ENCODE results near the gene MAP4K4. TPM values are rescaled to one million over a fixed set of nuclear protein-coding genes. Genes with fewer than 3 reads are reported as not detected.

Gene MAP4K4
- polyA plus RNA-seq, 1 donor (not counting 4 experiments of a cell fraction or from before 2014, with no cell fraction given), result 84.1 TPM

GRCh38 chr2:101722864-101723263, 25.4 kb downstream of the MAP4K4 start:
- peaks cover 12% of the 10 kb centered on the region for H3K4me1 ChIP-seq (ENCODE audit: control insufficient read depth, extremely low read depth, insufficient read depth, low read length)
- H3K9me1 ChIP-seq (ENCODE audit: control insufficient read depth, extremely low read depth, insufficient read depth, low read length), result peaks cover 4% of the 10 kb centered on the region
- TF ChIP-seq EZH2 (IDR thresholded peaks at IDR 0.05; ENCODE audit: low read length), result no peak
- TF ChIP-seq CTCF (optimal IDR thresholded peaks at IDR 0.05 in 1 of 3, IDR thresholded peaks at IDR 0.05 in 1 of 3, conservative IDR thresholded peaks at IDR 0.05 in 1 of 3; ENCODE audit: extremely low read depth in 1 of 3, insufficient read depth in 2 of 3, low read length in 3 of 3), result no peak
- H3K36me3 ChIP-seq (ENCODE audit: control insufficient read depth in 2 of 2, extremely low read depth in 1 of 2, insufficient read depth in 2 of 2, low read length in 2 of 2), result peaks cover 0 to 10% of the 10 kb centered on the region in 2 experiments
- no peaks in the 10 kb centered on the region for H3K9me3 ChIP-seq (ENCODE audit: control insufficient read depth, low read depth, low read length)
- no peak overlapping the region for H3K9ac ChIP-seq (ENCODE audit: control insufficient read depth, extremely low read depth, insufficient read depth, low read length)
- DNase-seq (ENCODE audit: low read depth, low spot score) (no peak), FAIRE-seq (no peak)
- no peak overlapping the region for H3K27ac ChIP-seq (ENCODE audit: control insufficient read depth, insufficient read depth, low read length)
- H3K79me2 ChIP-seq (ENCODE audit: control insufficient read depth, insufficient read depth, low read length), result peaks cover 97% of the 10 kb centered on the region
- H3K4me2 ChIP-seq (ENCODE audit: control insufficient read depth, extremely low read depth, insufficient read depth, low read depth, low read length), result no peak overlapping the region
- no peaks in the 10 kb centered on the region for H3K27me3 ChIP-seq (ENCODE audit: control insufficient read depth, extremely low read depth, insufficient read depth, low read length)
- H2AFZ ChIP-seq (ENCODE audit: control insufficient read depth, low read length), result no peak overlapping the region
- dilution Hi-C loops (cut with MboI; ENCODE audit: extremely low pct_ligation_motif_present, low sequenced_read_pairs), result no loop called here
- no peak overlapping the region for H3K4me3 ChIP-seq (ENCODE audit: control insufficient read depth in 2 of 3, extremely low read depth in 1 of 3, insufficient read depth in 2 of 3, low read depth in 1 of 3, low read length in 3 of 3)
- peaks cover 21% of the 10 kb centered on the region for H4K20me1 ChIP-seq (ENCODE audit: control insufficient read depth, extremely low read depth, insufficient read depth, low read length)

- DNase-seq (ENCODE audit: low read depth, low spot score) (no peak), FAIRE-seq (no peak)
- peaks cover 99% of the 10 kb centered on the region for H3K79me2 ChIP-seq (ENCODE audit: control insufficient read depth, insufficient read depth, low read length)
- peaks cover 7% of the 10 kb centered on the region for H3K9me1 ChIP-seq (ENCODE audit: control insufficient read depth, extremely low read depth, insufficient read depth, low read length)
- H3K27me3 ChIP-seq (ENCODE audit: control insufficient read depth, extremely low read depth, insufficient read depth, low read length), result no peaks in the 10 kb centered on the region
- dilution Hi-C loops (cut with MboI; ENCODE audit: extremely low pct_ligation_motif_present, low sequenced_read_pairs), result no loop called here
- TF ChIP-seq EZH2 (IDR thresholded peaks at IDR 0.05; ENCODE audit: low read length) (no peak), CTCF (optimal IDR thresholded peaks at IDR 0.05 in 1 of 3, IDR thresholded peaks at IDR 0.05 in 1 of 3, conservative IDR thresholded peaks at IDR 0.05 in 1 of 3; ENCODE audit: extremely low read depth in 1 of 3, insufficient read depth in 2 of 3, low read length in 3 of 3) (no peak)
- H4K20me1 ChIP-seq (ENCODE audit: control insufficient read depth, extremely low read depth, insufficient read depth, low read length), result peaks cover 23% of the 10 kb centered on the region
- peaks cover 0 to 10% of the 10 kb centered on the region in 2 experiments for H3K36me3 ChIP-seq (ENCODE audit: control insufficient read depth in 2 of 2, extremely low read depth in 1 of 2, insufficient read depth in 2 of 2, low read length in 2 of 2)
- H3K9ac ChIP-seq (ENCODE audit: control insufficient read depth, extremely low read depth, insufficient read depth, low read length), result no peak overlapping the region
- H3K4me1 ChIP-seq (ENCODE audit: control insufficient read depth, extremely low read depth, insufficient read depth, low read length), result peaks cover 12% of the 10 kb centered on the region
- no peak overlapping the region for H3K4me2 ChIP-seq (ENCODE audit: control insufficient read depth, extremely low read depth, insufficient read depth, low read depth, low read length)
- H3K9me3 ChIP-seq (ENCODE audit: control insufficient read depth, low read depth, low read length), result no peaks in the 10 kb centered on the region
- no peak overlapping the region for H3K27ac ChIP-seq (ENCODE audit: control insufficient read depth, insufficient read depth, low read length)
- H3K4me3 ChIP-seq (ENCODE audit: control insufficient read depth in 2 of 3, extremely low read depth in 1 of 3, insufficient read depth in 2 of 3, low read depth in 1 of 3, low read length in 3 of 3), result no peak overlapping the region
- no peak overlapping the region for H2AFZ ChIP-seq (ENCODE audit: control insufficient read depth, low read length)
Measured at GRCh38 chr2:101723371-101724124, 26.0 kb downstream of the MAP4K4 start.
